Tibial artery (tissue), 4 donors: ENCODE data around the gene MAP3K14.

Source experiments
- DNase-seq, 2 donors: peaks; one replicate each; pipeline ENCODE4 v3.0.0-alpha.2; 2019
- H3K27ac ChIP-seq, 2 donors: fragments of 200-600 bp; sonication (generic) in 1 of 2; 1 replicate in 1 of 2; 2 replicates in 1 of 2; pipeline ENCODE4 v1.5.1; 2018 to 2019; ENCODE audit warnings: mild to moderate bottlenecking in 1 of 2
- H3K27me3 ChIP-seq, 2 donors: fragments of 200-600 bp; sonication (generic) in 1 of 2; one replicate each; pipeline versions ENCODE4 v1.5.1 to v1.6.0; 2016 to 2019
- H3K36me3 ChIP-seq, 3 donors: fragments of 200-600 bp; sonication (generic) in 2 of 3; one replicate each; pipeline ENCODE4 v1.5.1; 2016 to 2019; ENCODE audit warnings: mild to moderate bottlenecking in 2 of 3
- H3K4me1 ChIP-seq, 4 donors: fragments of 200-600 bp; sonication (generic) in 2 of 4; 1 replicate in 3 of 4; 2 replicates in 1 of 4; pipeline ENCODE4 v1.5.1; 2016 to 2019
- H3K4me3 ChIP-seq, 2 donors: fragments of 200-600 bp; sonication (generic) in 1 of 2; 1 replicate in 1 of 2; 2 replicates in 1 of 2; pipeline ENCODE4 v1.5.1; 2018 to 2019; ENCODE audit warnings: mild to moderate bottlenecking in 2 of 2
- H3K9me3 ChIP-seq, 3 donors: fragments of 200-600 bp; sonication (generic) in 1 of 3; one replicate each; pipeline ENCODE4 v1.5.1; 2016 to 2019
- intact Hi-C: fragments of 100-400 bp; cut with DNase I; formaldehyde crosslinking; loops from one replicate; pipeline ENCODE4 v1.15.0; 2023; ENCODE audit warnings: low total_unique reads
- TF ChIP-seq, protein P1 (sequence below), 2 experiments: fragments of 200-600 bp in 1 of 2; fragments of 450-650 bp in 1 of 2; IDR thresholded peaks; one replicate each; pipeline ENCODE4 v1.5.1; 2017 to 2019; ENCODE audit warnings: antibody characterized with exemption in 2 of 2, mild to moderate bottlenecking in 1 of 2, moderate library complexity in 1 of 2

The MAP3K14 gene

DNA sequence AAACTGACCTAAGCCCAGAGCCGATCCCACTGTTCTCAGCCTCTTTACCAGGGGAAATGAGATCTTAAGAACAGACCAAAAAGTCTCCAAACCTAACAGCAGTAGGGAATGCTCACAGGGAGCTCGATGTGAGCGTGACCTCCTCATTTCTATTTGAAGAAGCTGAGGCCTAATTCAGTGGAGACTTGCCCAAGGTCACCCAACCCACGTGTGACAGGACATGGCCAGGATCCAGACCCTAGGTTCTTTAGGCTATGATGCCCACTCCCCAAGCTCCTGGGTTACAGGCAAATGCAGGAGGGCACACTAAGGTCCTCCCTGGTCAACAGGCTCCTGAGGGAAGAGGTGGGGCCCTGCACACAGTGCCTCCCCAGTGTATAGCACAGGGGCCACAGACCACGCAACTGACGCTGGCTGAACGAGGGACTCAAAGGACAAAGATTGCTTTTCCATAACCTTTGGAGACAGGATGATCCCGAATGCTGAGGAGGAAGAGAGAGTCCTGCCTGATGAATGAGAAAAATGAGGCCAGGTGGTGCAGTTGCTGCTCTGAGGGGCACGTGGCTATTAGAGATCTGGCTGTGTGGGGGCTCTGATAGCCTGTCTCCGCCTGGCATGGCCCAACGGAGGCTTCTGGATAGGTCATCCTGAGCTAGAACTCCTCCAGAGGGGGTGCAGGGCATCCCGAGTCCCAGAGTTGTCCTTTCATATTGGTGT lies 24.0 kb downstream of the MAP3K14 start:
- Histone ChIP-seq H3K27me3 (no peaks in the 10 kb centered on the region), H3K4me3 (no peak overlapping the region), H3K9me3 (no peaks in the 10 kb centered on the region), H3K27ac (peak overlapping the region; percentile 71 to 78), H3K4me1 (peaks cover 0 to 81% (median 59%) of the 10 kb centered on the region in 4 donors), H3K36me3 (peaks cover 2 to 26% (median 23%) of the 10 kb centered on the region in 3 donors)
- intact Hi-C loops, result no loop called here
- TF ChIP-seq, protein P1, sequence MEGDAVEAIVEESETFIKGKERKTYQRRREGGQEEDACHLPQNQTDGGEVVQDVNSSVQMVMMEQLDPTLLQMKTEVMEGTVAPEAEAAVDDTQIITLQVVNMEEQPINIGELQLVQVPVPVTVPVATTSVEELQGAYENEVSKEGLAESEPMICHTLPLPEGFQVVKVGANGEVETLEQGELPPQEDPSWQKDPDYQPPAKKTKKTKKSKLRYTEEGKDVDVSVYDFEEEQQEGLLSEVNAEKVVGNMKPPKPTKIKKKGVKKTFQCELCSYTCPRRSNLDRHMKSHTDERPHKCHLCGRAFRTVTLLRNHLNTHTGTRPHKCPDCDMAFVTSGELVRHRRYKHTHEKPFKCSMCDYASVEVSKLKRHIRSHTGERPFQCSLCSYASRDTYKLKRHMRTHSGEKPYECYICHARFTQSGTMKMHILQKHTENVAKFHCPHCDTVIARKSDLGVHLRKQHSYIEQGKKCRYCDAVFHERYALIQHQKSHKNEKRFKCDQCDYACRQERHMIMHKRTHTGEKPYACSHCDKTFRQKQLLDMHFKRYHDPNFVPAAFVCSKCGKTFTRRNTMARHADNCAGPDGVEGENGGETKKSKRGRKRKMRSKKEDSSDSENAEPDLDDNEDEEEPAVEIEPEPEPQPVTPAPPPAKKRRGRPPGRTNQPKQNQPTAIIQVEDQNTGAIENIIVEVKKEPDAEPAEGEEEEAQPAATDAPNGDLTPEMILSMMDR (IDR thresholded peaks at IDR 0.05), result no peak
- DNase-seq, result no peak

DNA sequence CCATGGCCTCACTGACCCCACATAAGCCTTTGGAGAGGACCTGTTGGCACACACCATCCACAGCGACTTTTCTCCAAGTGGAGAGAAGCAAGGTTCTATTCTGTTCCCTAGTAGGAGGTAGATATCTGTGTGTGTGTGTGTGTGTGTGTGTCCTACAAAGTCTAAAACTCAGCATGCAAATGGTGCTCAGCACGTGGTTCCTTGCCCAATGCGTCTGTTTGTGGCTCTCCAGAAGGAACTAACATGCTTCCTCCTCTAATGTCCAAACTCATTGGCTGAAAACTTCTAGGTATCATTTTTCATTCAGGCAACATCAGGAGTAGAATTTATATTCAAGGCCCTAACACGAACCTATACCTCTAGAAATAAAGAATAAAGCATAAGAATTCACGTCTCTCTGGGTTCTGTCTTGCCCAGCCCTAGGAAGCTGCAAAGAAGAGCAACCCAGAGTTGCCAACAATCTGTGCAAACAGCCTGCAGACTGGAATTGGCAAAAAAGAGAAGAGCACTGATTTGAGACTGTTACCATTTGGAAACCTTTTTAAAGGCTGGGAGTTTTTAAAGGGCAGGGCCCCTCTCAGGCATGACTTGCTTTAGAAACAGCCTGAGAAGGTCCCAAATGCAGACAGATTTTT lies 25.5 kb downstream of the MAP3K14 start:
- no peak overlapping the region for H3K4me3 ChIP-seq

DNA sequence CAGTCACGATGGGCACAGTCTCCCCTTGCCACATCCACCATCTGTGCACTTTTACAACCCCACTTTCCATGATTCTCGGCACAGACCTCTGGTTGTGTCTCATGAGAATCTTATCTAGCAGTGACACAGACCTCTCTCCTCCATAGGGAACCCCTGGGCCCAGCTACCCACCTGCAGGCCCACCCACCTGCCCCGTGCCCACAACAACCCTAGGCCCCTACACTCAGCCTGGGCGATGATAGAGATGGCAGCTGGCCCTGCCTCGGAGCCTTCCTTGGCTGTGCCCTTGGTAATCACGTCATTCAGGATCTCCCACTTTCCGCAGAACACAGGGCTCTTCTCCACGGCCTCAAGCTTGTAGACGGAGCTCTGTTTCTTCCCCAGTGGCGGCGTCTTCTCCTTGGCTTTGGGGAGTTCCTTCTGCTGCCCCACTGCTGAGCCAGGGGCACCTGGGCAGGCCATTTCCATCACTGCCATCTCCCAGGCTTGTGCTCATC lies 26.5 kb downstream of the MAP3K14 start:
- H3K36me3 ChIP-seq, result peaks cover 15 to 49% (median 45%) of the 10 kb centered on the region in 3 donors
- no peaks in the 10 kb centered on the region for H3K9me3 ChIP-seq
- no peak overlapping the region for H3K4me3 ChIP-seq
- H3K27me3 ChIP-seq, result no peaks in the 10 kb centered on the region
- peaks cover 0 to 64% (median 42%) of the 10 kb centered on the region in 4 donors for H3K4me1 ChIP-seq
- H3K27ac ChIP-seq, result no peak overlapping the region
- DNase-seq, result no peak
- intact Hi-C loops, result no loop called here
- TF ChIP-seq, protein P1 (IDR thresholded peaks at IDR 0.05), result no peak

More for the DNA sequence above, 25.5 kb downstream of the MAP3K14 start:
- Histone ChIP-seq H3K4me1 (peaks cover 0 to 74% (median 50%) of the 10 kb centered on the region in 4 donors), H3K27me3 (no peaks in the 10 kb centered on the region), H3K36me3 (peaks cover 15 to 41% (median 39%) of the 10 kb centered on the region in 3 donors), H3K27ac (no peak overlapping the region), H3K9me3 (no peaks in the 10 kb centered on the region)
- DNase-seq, result peak in 1 of 2 donors; percentile 67
- intact Hi-C loops, result no loop called here
- TF ChIP-seq, protein P1 (IDR thresholded peaks at IDR 0.05), result no peak

DNA sequence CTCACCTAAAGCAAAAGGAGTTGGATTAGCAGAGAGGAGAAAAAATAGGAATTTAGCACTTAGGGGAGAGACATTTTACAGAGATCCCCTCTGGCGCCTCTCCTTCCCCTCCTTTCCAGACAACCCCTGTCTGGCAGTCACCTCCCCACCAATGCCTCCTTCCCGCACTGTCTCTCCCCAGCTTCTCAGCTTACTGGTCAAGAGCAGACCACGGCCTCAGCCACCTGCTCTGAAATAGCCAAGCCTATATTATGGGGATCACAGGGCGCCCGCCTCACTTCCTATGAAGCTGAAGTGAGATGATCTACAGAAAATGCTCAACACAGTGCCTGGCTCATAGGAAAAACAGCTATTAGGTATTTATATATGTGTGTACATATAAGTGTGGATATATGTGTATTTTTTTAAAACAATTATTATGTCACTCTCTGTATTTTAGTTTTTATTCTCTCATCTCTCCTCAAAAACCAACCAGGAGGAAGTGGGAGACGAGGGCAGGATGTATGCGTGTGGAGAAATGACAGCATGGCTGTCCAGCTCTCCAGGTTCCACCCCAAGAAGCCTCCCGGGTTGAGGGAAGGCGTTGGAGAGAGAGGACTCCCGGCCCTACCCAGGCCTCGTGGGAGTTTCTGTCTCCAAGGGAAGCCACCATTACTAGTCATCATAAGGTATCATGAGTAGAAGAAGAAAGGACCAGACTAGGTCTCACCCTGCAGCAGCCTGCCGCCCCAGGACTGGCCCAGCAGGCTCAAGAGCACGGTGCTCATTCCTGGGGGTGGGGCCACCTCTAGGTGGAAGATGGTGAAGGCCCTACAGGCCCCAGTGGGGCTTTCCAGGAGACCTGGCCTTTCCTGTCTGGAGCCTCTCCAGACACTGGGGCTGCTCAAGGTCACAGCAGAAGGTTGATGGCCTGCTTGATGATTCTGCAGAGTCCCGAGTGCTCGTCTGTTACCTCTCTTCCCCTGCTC lies 27.2 kb downstream of the MAP3K14 start:
- Histone ChIP-seq H3K36me3 (peaks cover 18 to 55% (median 53%) of the 10 kb centered on the region in 3 donors), H3K27ac (no peak overlapping the region), H3K9me3 (no peaks in the 10 kb centered on the region), H3K4me3 (no peak overlapping the region), H3K27me3 (no peaks in the 10 kb centered on the region), H3K4me1 (peaks cover 0 to 57% (median 35%) of the 10 kb centered on the region in 4 donors)
- intact Hi-C loops, result loop anchor here (5.0 kb wide), 1 partner anchor 33 kb away; no protein-coding TSS in a partner anchor
- DNase-seq, result no peak
- TF ChIP-seq, protein P1 (IDR thresholded peaks at IDR 0.05), result no peak

DNA sequence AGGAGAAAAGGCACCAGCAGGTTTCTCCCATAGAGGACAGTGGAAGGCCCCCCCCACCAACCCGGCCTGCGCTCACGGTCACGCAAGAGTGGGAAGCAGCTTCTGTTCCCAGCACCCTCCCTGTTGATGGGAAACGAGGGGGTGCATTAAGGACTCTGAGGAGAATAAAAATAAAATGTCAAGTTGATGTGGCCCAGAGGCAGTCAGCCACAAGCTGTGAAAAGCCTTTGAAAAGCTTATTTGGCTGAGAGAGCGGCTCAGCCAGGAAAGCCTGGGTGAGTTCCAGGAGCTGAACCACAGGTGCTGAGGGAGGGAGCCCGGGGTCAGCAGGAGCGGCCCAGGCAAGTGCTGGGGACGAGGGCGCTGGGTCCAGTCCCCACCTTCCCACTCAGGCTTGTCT lies 28.0 kb downstream of the MAP3K14 start:
- H3K9me3 ChIP-seq, result no peaks in the 10 kb centered on the region
- intact Hi-C loops, result loop anchor here (5.0 kb wide), 1 partner anchor 33 kb away; no protein-coding TSS in a partner anchor
- no peak overlapping the region for H3K27ac ChIP-seq
- TF ChIP-seq, protein P1 (IDR thresholded peaks at IDR 0.05), result no peak
- peaks cover 0 to 49% (median 28%) of the 10 kb centered on the region in 4 donors for H3K4me1 ChIP-seq
- H3K27me3 ChIP-seq, result no peaks in the 10 kb centered on the region
- no peak for DNase-seq
- H3K4me3 ChIP-seq, result no peak overlapping the region
- H3K36me3 ChIP-seq, result peaks cover 26 to 63% (median 60%) of the 10 kb centered on the region in 3 donors
